GM21723 (cell line): Measurements from ENCODE around the gene LYZL4.

ENCODE experiments used
- ATAC-seq: cut with Tn5 transposase; IDR thresholded peaks from one replicate; pipeline ENCODE4 v1.9.1; 2021; ENCODE audit warnings: mild to moderate bottlenecking, moderate library complexity; ENCODE audit not compliant: unreplicated experiment

The LYZL4 gene, protein sequence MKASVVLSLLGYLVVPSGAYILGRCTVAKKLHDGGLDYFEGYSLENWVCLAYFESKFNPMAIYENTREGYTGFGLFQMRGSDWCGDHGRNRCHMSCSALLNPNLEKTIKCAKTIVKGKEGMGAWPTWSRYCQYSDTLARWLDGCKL

GRCh38 chr3:42410370-42411131 lies at the start of gene LYZL4:
TSS of gene LYZL4 (minus strand) at chr3:42410610. CDS start at chr3:42407251, 3,359 bp downstream.
- ATAC-seq = no peak

DNA sequence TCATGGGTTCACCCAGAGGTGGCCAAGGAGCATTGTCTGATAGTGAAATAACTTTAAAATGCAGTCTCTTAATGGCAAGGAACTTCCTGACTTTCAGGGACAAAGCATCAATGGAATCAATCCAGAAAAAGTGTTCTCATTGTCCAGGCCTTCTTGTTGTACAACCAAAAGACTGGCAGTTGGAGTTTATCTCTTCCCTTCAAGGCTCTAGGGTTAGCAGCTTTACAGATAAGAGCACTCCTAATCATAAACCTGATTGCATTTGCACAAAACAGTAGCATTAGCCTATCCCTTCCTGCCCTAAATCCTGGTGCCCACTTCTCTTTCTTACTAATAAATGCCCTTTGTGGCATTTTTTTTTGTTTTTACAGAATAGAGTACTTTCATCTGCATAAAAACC lies 48.7 kb upstream of the LYZL4 start:
- no peak for ATAC-seq

GRCh38 chr3:42456211-42456610 lies 45.8 kb upstream of the LYZL4 start:
- ATAC-seq = no peak

GRCh38 chr3:42451546-42452230 lies 41.3 kb upstream of the LYZL4 start:
- ATAC-seq = no peak

GRCh38 chr3:42451116-42451515 lies 40.7 kb upstream of the LYZL4 start:
- no peak for ATAC-seq

GRCh38 chr3:42450567-42450966 lies 40.2 kb upstream of the LYZL4 start:
- ATAC-seq = no peak

DNA sequence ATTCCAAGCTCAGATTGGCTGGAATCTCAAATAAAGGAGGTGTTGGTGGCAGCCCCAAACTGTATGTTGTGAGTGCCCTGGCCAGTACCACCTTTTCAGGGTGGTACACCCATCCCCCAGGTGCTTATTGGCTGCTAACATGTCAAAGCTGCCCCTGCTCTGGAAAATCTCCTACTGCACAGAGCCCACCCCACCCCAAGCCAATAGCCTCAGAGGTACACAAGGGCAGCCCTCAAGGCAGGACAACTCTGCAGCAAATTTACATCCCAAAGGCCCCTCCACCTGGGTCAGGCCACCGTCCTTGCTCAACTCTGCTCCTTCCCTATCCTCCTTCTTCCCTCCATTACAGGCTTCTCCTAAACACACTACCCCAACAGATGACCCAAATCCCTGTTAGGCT lies 37.1 kb upstream of the LYZL4 start:
- no peak for ATAC-seq

- no peak for ATAC-seq
Observed at GRCh38 chr3:42446111-42447050, 36.0 kb upstream of the LYZL4 start.

- ATAC-seq = peak; percentile 83
Observed at GRCh38 chr3:42443819-42444436, 33.5 kb upstream of the LYZL4 start.

DNA sequence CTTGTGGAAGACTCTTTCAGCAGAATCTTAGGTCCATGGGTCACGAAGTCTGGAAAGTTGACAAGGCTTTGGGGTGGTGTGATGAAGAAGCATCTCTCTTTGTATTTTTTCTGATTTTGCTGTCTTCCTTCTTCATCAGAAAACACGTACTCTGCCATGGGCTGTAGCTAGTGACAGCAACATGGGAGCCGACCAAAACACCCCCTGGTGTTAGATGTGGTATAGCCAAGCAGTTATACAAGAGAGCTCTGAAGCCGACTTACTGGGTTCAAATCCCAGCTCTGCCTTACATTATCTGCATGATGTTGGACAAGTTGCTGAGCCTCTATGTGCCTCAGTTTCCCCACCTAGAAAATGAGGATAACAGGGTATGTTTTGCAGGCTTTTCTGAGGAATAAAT lies 32.9 kb upstream of the LYZL4 start:
- ATAC-seq = no peak

- ATAC-seq = no peak
Observed at GRCh38 chr3:42442640-42443039, 32.2 kb upstream of the LYZL4 start.

- ATAC-seq = no peak
Observed at GRCh38 chr3:42441791-42442190, 31.4 kb upstream of the LYZL4 start.

DNA sequence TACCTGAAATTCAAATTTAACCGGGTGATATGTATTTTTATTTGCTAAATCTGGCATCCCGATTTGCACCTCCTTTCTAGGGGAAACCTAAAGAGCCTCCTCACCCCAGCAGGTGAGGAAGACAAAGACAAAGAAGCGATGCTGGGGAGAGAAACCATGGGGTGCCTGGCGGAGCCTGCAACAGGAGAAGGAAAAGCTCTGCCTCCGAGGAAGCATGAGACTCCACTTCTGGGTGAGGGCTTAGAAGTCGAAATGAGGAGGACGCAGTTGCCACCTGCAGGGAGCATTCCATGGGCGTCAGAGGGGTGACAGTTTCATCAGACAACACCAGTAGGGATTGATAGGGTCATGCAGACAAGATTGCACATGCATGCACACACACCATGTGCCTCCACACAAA lies 30.5 kb upstream of the LYZL4 start:
- ATAC-seq = no peak

- no peak for ATAC-seq
Observed at GRCh38 chr3:42439261-42440115, 29.1 kb upstream of the LYZL4 start.

GRCh38 chr3:42438758-42439157 lies 28.3 kb upstream of the LYZL4 start:
- no peak for ATAC-seq

- ATAC-seq = no peak
Observed at GRCh38 chr3:42438193-42438592, 27.8 kb upstream of the LYZL4 start.

- ATAC-seq = no peak
Observed at GRCh38 chr3:42434777-42435380, 24.5 kb upstream of the LYZL4 start.

- no peak for ATAC-seq
Observed at GRCh38 chr3:42432485-42432884, 22.1 kb upstream of the LYZL4 start.

- no peak for ATAC-seq
Observed at GRCh38 chr3:42430781-42431532, 20.5 kb upstream of the LYZL4 start.
